ENCODE results near the gene FAM107B.

The FAM107B gene

GRCh38 chr10:14815681-14816080, 41.0 kb upstream of the FAM107B start:
- Histone ChIP-seq H3K27ac (no peak overlapping the region), H3K4me3 (no peak overlapping the region)
- no peak for DNase-seq (ENCODE audit: low spot score)
- TF ChIP-seq, protein P1, sequence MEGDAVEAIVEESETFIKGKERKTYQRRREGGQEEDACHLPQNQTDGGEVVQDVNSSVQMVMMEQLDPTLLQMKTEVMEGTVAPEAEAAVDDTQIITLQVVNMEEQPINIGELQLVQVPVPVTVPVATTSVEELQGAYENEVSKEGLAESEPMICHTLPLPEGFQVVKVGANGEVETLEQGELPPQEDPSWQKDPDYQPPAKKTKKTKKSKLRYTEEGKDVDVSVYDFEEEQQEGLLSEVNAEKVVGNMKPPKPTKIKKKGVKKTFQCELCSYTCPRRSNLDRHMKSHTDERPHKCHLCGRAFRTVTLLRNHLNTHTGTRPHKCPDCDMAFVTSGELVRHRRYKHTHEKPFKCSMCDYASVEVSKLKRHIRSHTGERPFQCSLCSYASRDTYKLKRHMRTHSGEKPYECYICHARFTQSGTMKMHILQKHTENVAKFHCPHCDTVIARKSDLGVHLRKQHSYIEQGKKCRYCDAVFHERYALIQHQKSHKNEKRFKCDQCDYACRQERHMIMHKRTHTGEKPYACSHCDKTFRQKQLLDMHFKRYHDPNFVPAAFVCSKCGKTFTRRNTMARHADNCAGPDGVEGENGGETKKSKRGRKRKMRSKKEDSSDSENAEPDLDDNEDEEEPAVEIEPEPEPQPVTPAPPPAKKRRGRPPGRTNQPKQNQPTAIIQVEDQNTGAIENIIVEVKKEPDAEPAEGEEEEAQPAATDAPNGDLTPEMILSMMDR (IDR thresholded peaks at IDR 0.05) = no peak

- H3K4me3 ChIP-seq = no peak overlapping the region
- DNase-seq (ENCODE audit: low spot score) = no peak
- TF ChIP-seq, protein P1 (IDR thresholded peaks at IDR 0.05) = no peak
- no peak overlapping the region for H3K27ac ChIP-seq
Measured at GRCh38 chr10:14812271-14812670, 37.6 kb upstream of the FAM107B start.

GRCh38 chr10:14810969-14811953, 36.6 kb upstream of the FAM107B start:
- no peak for DNase-seq (ENCODE audit: low spot score)
- H3K4me3 ChIP-seq = no peak overlapping the region
- no peak overlapping the region for H3K27ac ChIP-seq
- TF ChIP-seq, protein P1 (IDR thresholded peaks at IDR 0.05) = no peak

DNA sequence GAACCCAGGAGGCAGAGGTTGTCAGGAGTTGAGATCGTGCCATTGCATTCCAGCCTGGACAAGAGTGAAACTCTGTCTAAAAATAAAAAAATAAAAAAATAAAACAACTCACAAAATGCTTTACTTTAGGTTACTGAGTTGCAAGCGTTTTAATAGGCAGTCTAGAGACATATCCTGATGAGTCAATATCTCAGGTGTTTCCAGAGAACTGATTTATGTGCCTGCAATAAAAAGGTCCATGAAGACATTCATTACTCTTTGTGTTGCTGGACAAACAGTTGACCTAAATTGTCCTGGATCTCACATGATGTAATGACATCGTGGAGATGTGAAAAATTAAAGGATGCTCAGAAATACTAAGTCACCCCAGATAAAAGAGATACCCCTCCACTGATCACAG, 31.6 kb upstream of the FAM107B start:
- no peak for DNase-seq (ENCODE audit: low spot score)
- TF ChIP-seq, protein P1 (IDR thresholded peaks at IDR 0.05) = no peak
- no peak overlapping the region for H3K4me3 ChIP-seq
- H3K27ac ChIP-seq = no peak overlapping the region

- TF ChIP-seq, protein P1 (IDR thresholded peaks at IDR 0.05) = no peak
- Histone ChIP-seq H3K4me3 (no peak overlapping the region), H3K27ac (no peak overlapping the region)
- DNase-seq (ENCODE audit: low spot score) = no peak
Measured at GRCh38 chr10:14803827-14804226, 29.1 kb upstream of the FAM107B start.

- no peak for DNase-seq (ENCODE audit: low spot score)
- Histone ChIP-seq H3K4me3 (no peak overlapping the region), H3K27ac (no peak overlapping the region)
- TF ChIP-seq, protein P1 (IDR thresholded peaks at IDR 0.05) = no peak
Measured at GRCh38 chr10:14801723-14802122, 27.0 kb upstream of the FAM107B start.

- H3K4me3 ChIP-seq = no peak overlapping the region
- TF ChIP-seq, protein P1 (IDR thresholded peaks at IDR 0.05) = no peak
- DNase-seq (ENCODE audit: low spot score) = no peak
- H3K27ac ChIP-seq = no peak overlapping the region
Measured at GRCh38 chr10:14800397-14800796, 25.7 kb upstream of the FAM107B start.

All from coronary artery (tissue), 2 donors.